Thoracic aorta (tissue), 2 donors: ENCODE data around the gene AFAP1L2. TPM values are rescaled to one million over a fixed set of nuclear protein-coding genes. Genes with fewer than 3 reads are reported as not detected.

ENCODE experiments used
- ATAC-seq: fragments of 150-250 bp; one replicate; pipeline ENCODE4 v1.8.0; 2017; ENCODE audit warnings: low read depth; ENCODE audit not compliant: insufficient number of reproducible peaks, low FRiP score
- DNase-seq: peaks from one replicate; pipeline ENCODE4 v3.0.0-alpha.2; 2020; ENCODE audit warnings: low spot score
- H3K27ac ChIP-seq, 2 donors: fragments of 200-600 bp; sonication (generic); 1 replicate in 1 of 2; 2 replicates in 1 of 2; pipeline ENCODE4 v1.5.1; 2016; ENCODE audit warnings: mild to moderate bottlenecking in 2 of 2, moderate library complexity in 2 of 2
- H3K27me3 ChIP-seq: fragments of 200-600 bp; sonication (generic); replicated peaks from 2 replicates; pipeline ENCODE4 v1.6.0; 2016; ENCODE audit warnings: mild to moderate bottlenecking; ENCODE audit not compliant: insufficient read depth
- H3K36me3 ChIP-seq: fragments of 200-600 bp; sonication (generic); one replicate; pipeline ENCODE4 v1.5.1; 2016
- H3K4me1 ChIP-seq, 2 donors: fragments of 200-600 bp; sonication (generic); 1 replicate in 1 of 2; 2 replicates in 1 of 2; pipeline versions ENCODE4 v1.5.1 to v1.6.0; 2016; ENCODE audit warnings: low read depth in 2 of 2, mild to moderate bottlenecking in 1 of 2; ENCODE audit not compliant: control insufficient read depth in 1 of 2
- H3K4me3 ChIP-seq: fragments of 200-600 bp; sonication (generic); 2 replicates; pipeline ENCODE4 v1.5.1; 2016; ENCODE audit warnings: mild to moderate bottlenecking
- H3K9me3 ChIP-seq: fragments of 200-600 bp; sonication (generic); 2 replicates; pipeline ENCODE4 v1.5.1; 2016
- CTCF ChIP-seq: fragments of 200-600 bp; sonication (generic); IDR thresholded peaks from one replicate; pipeline ENCODE4 v1.5.1; 2019; ENCODE audit warnings: antibody characterized with exemption
- total RNA-seq, 2 donors: library from RNA; depleted of rRNA; stranded (reverse); fragments of >200 nt; gene quantifications; one replicate each; pipeline versions ENCODE4 v1.1.0 to v1.2.3, GENCODE V29; 2016

The AFAP1L2 gene
- total RNA-seq, 2 donors from 2014 or later, result 7.7 to 13.3 TPM

GRCh38 chr10:114362826-114363355 is 41.4 kb downstream of the AFAP1L2 start:
- ATAC-seq, result no peak
- no peak for TF ChIP-seq CTCF
- H3K27me3 ChIP-seq, result no peaks in the 10 kb centered on the region
- H3K27ac ChIP-seq, result no peak overlapping the region
- peaks cover 6 to 14% of the 10 kb centered on the region in 2 donors for H3K4me1 ChIP-seq
- H3K4me3 ChIP-seq, result no peak overlapping the region
- H3K36me3 ChIP-seq, result no peaks in the 10 kb centered on the region
- DNase-seq, result no peak
- H3K9me3 ChIP-seq, result no peaks in the 10 kb centered on the region

DNA sequence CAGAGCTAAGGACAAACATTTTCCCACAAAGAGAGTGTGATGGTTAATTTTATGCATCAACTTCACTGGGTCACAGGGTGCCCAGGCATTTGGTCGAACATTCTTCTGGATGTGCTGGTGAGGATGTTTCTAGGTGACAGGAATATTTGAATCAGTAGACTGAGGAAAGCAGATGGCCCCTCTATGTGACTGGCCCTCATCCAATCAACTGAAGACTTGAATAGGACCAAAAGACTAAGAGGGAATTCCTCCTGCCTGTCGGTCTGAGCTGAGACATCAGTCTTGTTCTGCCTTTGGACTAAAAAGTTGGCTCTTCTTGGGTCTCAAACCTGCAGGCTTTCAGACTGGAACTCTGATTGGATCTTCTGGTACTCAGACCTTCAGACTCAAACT is 44.4 kb downstream of the AFAP1L2 start:
- TF ChIP-seq CTCF, result no peak
- no peaks in the 10 kb centered on the region for H3K27me3 ChIP-seq
- no peaks in the 10 kb centered on the region for H3K9me3 ChIP-seq
- no peak overlapping the region for H3K27ac ChIP-seq
- no peak overlapping the region for H3K4me3 ChIP-seq
- no peak for ATAC-seq
- no peak for DNase-seq
- H3K36me3 ChIP-seq, result no peaks in the 10 kb centered on the region
- peaks cover 0 to 19% of the 10 kb centered on the region in 2 donors for H3K4me1 ChIP-seq

GRCh38 chr10:114359041-114359952 is 45.0 kb downstream of the AFAP1L2 start:
- H3K9me3 ChIP-seq, result no peaks in the 10 kb centered on the region
- H3K36me3 ChIP-seq, result no peaks in the 10 kb centered on the region
- DNase-seq (no peak), ATAC-seq (no peak)
- H3K4me1 ChIP-seq, result peaks cover 0 to 20% of the 10 kb centered on the region in 2 donors
- no peak overlapping the region for H3K4me3 ChIP-seq
- no peak overlapping the region for H3K27ac ChIP-seq
- no peak for TF ChIP-seq CTCF
- H3K27me3 ChIP-seq, result no peaks in the 10 kb centered on the region

- Histone ChIP-seq H3K27me3 (no peaks in the 10 kb centered on the region), H3K4me1 (peaks cover 0 to 20% of the 10 kb centered on the region in 2 donors), H3K4me3 (no peak overlapping the region), H3K9me3 (no peaks in the 10 kb centered on the region), H3K27ac (no peak overlapping the region), H3K36me3 (no peaks in the 10 kb centered on the region)
- DNase-seq (no peak), ATAC-seq (no peak)
- TF ChIP-seq CTCF, result no peak
Observed at GRCh38 chr10:114357515-114357996, 46.7 kb downstream of the AFAP1L2 start.

GRCh38 chr10:114356751-114357514 is 47.4 kb downstream of the AFAP1L2 start:
- DNase-seq, result no peak
- Histone ChIP-seq H3K4me1 (peaks cover 0 to 20% of the 10 kb centered on the region in 2 donors), H3K9me3 (no peaks in the 10 kb centered on the region), H3K4me3 (no peak overlapping the region), H3K27me3 (no peaks in the 10 kb centered on the region), H3K36me3 (no peaks in the 10 kb centered on the region), H3K27ac (no peak overlapping the region)
- no peak for ATAC-seq
- no peak for TF ChIP-seq CTCF
